Suprapubic skin (tissue), 4 donors: ENCODE data around the gene TRIM52. TPM values are rescaled to one million over a fixed set of nuclear protein-coding genes. Genes with fewer than 3 reads are reported as not detected.
A peak's percentile ranks its signal among the peaks of the same experiment; 100 is the strongest.
"Not testable (repeated sequence)": the region's sequence is repeated elsewhere in the genome, so short reads cannot be mapped to it uniquely, and the experiment has no call there.

ENCODE experiments used
- DNase-seq, 2 donors: peaks; one replicate each; pipeline ENCODE4 v3.0.0-alpha.2; 2019; ENCODE audit warnings: low spot score in 2 of 2
- H3K27ac ChIP-seq: fragments of 200-600 bp; sonication (generic); one replicate; pipeline ENCODE4 v1.5.1; 2019
- H3K27me3 ChIP-seq: fragments of 200-600 bp; sonication (generic); one replicate; pipeline ENCODE4 v1.5.1; 2019
- H3K36me3 ChIP-seq: fragments of 200-600 bp; sonication (generic); one replicate; pipeline ENCODE4 v1.5.1; 2019
- H3K4me1 ChIP-seq: fragments of 200-600 bp; sonication (generic); one replicate; pipeline ENCODE4 v1.5.1; 2019
- H3K4me3 ChIP-seq: fragments of 200-600 bp; sonication (generic); one replicate; pipeline ENCODE4 v1.5.1; 2019; ENCODE audit warnings: mild to moderate bottlenecking
- H3K9me3 ChIP-seq: fragments of 200-600 bp; sonication (generic); one replicate; pipeline ENCODE4 v1.5.1; 2019
- EP300 ChIP-seq: sonication (generic); formaldehyde crosslinking; IDR thresholded peaks from one replicate; pipeline ENCODE4 v1.6.1; 2017; ENCODE audit warnings: antibody characterized with exemption
- POLR2A ChIP-seq, 2 donors: fragments of 450-650 bp; IDR thresholded peaks; one replicate each; pipeline ENCODE4 v1.6.1; 2017; ENCODE audit warnings: antibody characterized with exemption in 2 of 2, mild to moderate bottlenecking in 2 of 2, moderate library complexity in 2 of 2
- POLR2AphosphoS5 ChIP-seq, 3 donors: sonication (generic); formaldehyde crosslinking; IDR thresholded peaks; one replicate each; pipeline ENCODE4 v1.6.1; 2017; ENCODE audit warnings: antibody characterized with exemption in 3 of 3
- WGBS: methylation state at CpG from one replicate; pipeline ENCODE4 v1.1.5; 2018; 5-methylcytosine and 5-hydroxymethylcytosine counted together
- total RNA-seq, 4 donors: library from RNA; depleted of rRNA; stranded (reverse); fragments of >200 nt; gene quantifications; one replicate each; pipeline ENCODE4 v1.1.0, GENCODE V29; 2016
- TF ChIP-seq, protein P1 (sequence below), 2 donors: fragments of 200-600 bp in 1 of 2; fragments of 450-650 bp in 1 of 2; sonication (generic) in 1 of 2; IDR thresholded peaks; one replicate each; pipeline ENCODE4 v1.5.1; 2016 to 2019; ENCODE audit warnings: antibody characterized with exemption in 2 of 2, mild to moderate bottlenecking in 1 of 2, moderate library complexity in 1 of 2

The TRIM52 gene
- total RNA-seq, result 10 to 100 TPM in 2 of 4 donors, 1 to 10 TPM in 2; 6.7 to 15.4 (median 10.1) TPM

DNA sequence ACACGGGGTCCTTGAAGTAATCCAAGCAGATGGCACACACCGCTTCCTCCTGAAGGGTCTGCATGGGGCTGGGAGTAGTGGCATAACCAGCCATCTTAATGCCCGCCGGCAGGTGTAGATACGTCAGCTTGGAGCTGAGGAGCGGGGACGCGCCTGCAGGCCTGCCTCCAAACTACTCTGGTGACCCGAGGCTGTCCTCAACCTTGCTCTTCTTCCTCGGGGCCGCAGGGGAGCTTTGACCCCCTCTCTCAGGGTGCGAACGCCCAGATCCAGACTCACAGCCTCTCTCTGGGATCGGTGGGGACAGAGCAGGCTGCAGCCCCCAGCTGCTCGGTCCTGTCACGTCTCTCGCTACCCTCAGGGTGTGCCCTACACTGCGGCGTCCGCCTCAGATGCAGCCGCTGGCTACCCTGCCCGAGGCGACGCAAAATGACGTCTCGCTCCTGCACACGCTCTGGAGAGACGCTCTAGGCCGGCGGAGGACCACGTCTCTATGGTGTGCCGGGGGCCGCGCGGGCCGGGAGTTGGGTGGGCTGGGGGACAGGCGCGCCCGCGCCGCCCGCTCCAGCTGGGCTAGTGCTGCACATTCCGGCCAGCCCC lies at the start of gene TRIM52:
Gene TRIM52 (minus strand): TSS at position 424 of the 600 bp plus-strand sequence. CDS start 330 bp downstream, at position 94.
- Histone ChIP-seq H3K27me3 (no peaks in the 10 kb centered on the region), H3K27ac (peak within 1 kb of the TSS; percentile 99), H3K4me1 (peaks cover 53% of the 10 kb centered on the region), H3K9me3 (no peaks in the 10 kb centered on the region), H3K4me3 (peak within 1 kb of the TSS; percentile 97), H3K36me3 (no peaks in the 10 kb centered on the region)
- WGBS, result 0% methylated on average over 3 of the region's 43 CpGs
- TF ChIP-seq, protein P1, sequence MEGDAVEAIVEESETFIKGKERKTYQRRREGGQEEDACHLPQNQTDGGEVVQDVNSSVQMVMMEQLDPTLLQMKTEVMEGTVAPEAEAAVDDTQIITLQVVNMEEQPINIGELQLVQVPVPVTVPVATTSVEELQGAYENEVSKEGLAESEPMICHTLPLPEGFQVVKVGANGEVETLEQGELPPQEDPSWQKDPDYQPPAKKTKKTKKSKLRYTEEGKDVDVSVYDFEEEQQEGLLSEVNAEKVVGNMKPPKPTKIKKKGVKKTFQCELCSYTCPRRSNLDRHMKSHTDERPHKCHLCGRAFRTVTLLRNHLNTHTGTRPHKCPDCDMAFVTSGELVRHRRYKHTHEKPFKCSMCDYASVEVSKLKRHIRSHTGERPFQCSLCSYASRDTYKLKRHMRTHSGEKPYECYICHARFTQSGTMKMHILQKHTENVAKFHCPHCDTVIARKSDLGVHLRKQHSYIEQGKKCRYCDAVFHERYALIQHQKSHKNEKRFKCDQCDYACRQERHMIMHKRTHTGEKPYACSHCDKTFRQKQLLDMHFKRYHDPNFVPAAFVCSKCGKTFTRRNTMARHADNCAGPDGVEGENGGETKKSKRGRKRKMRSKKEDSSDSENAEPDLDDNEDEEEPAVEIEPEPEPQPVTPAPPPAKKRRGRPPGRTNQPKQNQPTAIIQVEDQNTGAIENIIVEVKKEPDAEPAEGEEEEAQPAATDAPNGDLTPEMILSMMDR (IDR thresholded peaks at IDR 0.05), result no peak
- no peak for TF ChIP-seq EP300
- TF ChIP-seq POLR2A (IDR thresholded peaks at IDR 0.05), result peak; percentile 63 to 83
- peak; percentile 69 to 90 (median 83) for TF ChIP-seq POLR2AphosphoS5 (IDR thresholded peaks at IDR 0.05)
- peak; percentile 94 to 95 for DNase-seq

- not testable (repeated sequence) for H3K27ac ChIP-seq, H3K4me1 ChIP-seq, DNase-seq, H3K36me3 ChIP-seq, H3K27me3 ChIP-seq, H3K9me3 ChIP-seq, H3K4me3 ChIP-seq
- WGBS, result 100% methylated on average over 1 of the region's 1 CpG
These were observed 26.4 kb upstream of the TRIM52 start for GRCh38 chr5:181287331-181287730.

GRCh38 chr5:181285962-181286705 lies 25.2 kb upstream of the TRIM52 start:
- H3K36me3 ChIP-seq, H3K27ac ChIP-seq, H3K4me3 ChIP-seq, H3K9me3 ChIP-seq, H3K27me3 ChIP-seq, DNase-seq, H3K4me1 ChIP-seq: not testable (repeated sequence)
- 87% methylated on average over 7 of the region's 10 CpGs for WGBS

- WGBS, result 83% methylated on average over 4 of the region's 6 CpGs
- H3K27me3 ChIP-seq, H3K36me3 ChIP-seq, H3K4me3 ChIP-seq, H3K27ac ChIP-seq, H3K4me1 ChIP-seq, H3K9me3 ChIP-seq: not testable (repeated sequence)
- DNase-seq, result peak in 1 of 2 donors; percentile 50
These were observed 23.2 kb upstream of the TRIM52 start for GRCh38 chr5:181283841-181284755.

- no peaks in the 10 kb centered on the region for H3K36me3 ChIP-seq
- no peak overlapping the region for H3K4me3 ChIP-seq
- DNase-seq, result peak in 1 of 2 donors; percentile 64
- TF ChIP-seq POLR2A (IDR thresholded peaks at IDR 0.05), result no peak
- TF ChIP-seq POLR2AphosphoS5 (IDR thresholded peaks at IDR 0.05), result no peak
- TF ChIP-seq, protein P1 (IDR thresholded peaks at IDR 0.05), result no peak
- TF ChIP-seq EP300, result no peak
- H3K27me3 ChIP-seq, result no peaks in the 10 kb centered on the region
- no peaks in the 10 kb centered on the region for H3K4me1 ChIP-seq
- H3K9me3 ChIP-seq, result no peaks in the 10 kb centered on the region
- 94% methylated on average over 13 of the region's 13 CpGs for WGBS
- no peak overlapping the region for H3K27ac ChIP-seq
These were observed 22.4 kb upstream of the TRIM52 start for GRCh38 chr5:181283347-181283746.

DNA sequence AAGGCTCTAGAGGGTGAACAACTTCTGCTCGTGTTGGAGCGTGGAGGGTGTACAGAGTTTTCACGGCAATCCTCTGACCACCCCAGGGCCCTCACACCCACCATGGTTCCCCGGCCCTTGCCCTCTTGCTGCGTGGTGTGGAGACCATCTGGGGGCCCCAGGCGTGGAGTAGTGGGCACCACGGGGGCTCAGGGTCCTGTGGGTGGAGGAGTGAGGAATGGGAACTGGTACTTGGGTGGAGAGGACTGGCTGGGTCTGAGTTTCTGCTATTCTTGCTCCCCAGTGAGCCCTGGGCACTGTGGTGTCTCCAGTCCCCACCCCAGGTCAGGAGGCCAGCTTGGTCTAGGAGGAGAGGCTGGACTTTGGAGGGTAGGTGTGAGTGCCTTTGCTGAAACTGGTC lies 21.9 kb upstream of the TRIM52 start:
- H3K27me3 ChIP-seq, result no peaks in the 10 kb centered on the region
- WGBS, result 92% methylated on average over 3 of the region's 7 CpGs
- H3K4me1 ChIP-seq, result no peaks in the 10 kb centered on the region
- peak in 1 of 2 donors; percentile 63 for DNase-seq
- H3K9me3 ChIP-seq, result no peaks in the 10 kb centered on the region
- no peak overlapping the region for H3K4me3 ChIP-seq
- H3K36me3 ChIP-seq, result no peaks in the 10 kb centered on the region
- TF ChIP-seq, protein P1 (IDR thresholded peaks at IDR 0.05), result no peak
- no peak for TF ChIP-seq POLR2AphosphoS5 (IDR thresholded peaks at IDR 0.05)
- no peak for TF ChIP-seq EP300
- no peak for TF ChIP-seq POLR2A (IDR thresholded peaks at IDR 0.05)
- no peak overlapping the region for H3K27ac ChIP-seq

GRCh38 chr5:181282415-181282814 lies 21.5 kb upstream of the TRIM52 start:
- H3K27ac ChIP-seq, H3K9me3 ChIP-seq, H3K27me3 ChIP-seq, H3K4me3 ChIP-seq, H3K36me3 ChIP-seq, H3K4me1 ChIP-seq: not testable (repeated sequence)
- WGBS, result 88% methylated on average over 11 of the region's 16 CpGs
- DNase-seq, result peak in 1 of 2 donors; percentile 80
